HepG2 (cell line): ENCODE data around the gene WDR86.

ENCODE experiments used
- ETV6 ChIP-seq: sonication (generic); formaldehyde crosslinking; conservative IDR thresholded peaks from 2 replicates; pipeline ENCODE4 v1.4.0; 2020; ENCODE audit warnings: missing genetic modification reagents
- HDAC2 ChIP-seq: sonication (generic); formaldehyde crosslinking; IDR thresholded peaks from 2 replicates; pipeline ENCODE4 v1.4.0; 2020; ENCODE audit warnings: missing genetic modification reagents
- MYC ChIP-seq: sonication (generic); formaldehyde crosslinking; IDR thresholded peaks from 2 replicates; pipeline ENCODE4 v1.9.0; 2021; ENCODE audit warnings: missing genetic modification reagents, borderline replicate concordance
- POLR2A ChIP-seq, 2 experiments: IDR thresholded peaks; 2 replicates each; pipeline ENCODE4 v1.6.1; 2011; ENCODE audit warnings: low read depth in 2 of 2, low read length in 2 of 2, mild to moderate bottlenecking in 1 of 2, moderate library complexity in 1 of 2; ENCODE audit not compliant: insufficient read depth in 1 of 2
- U2AF1 ChIP-seq: fragments of 200-400 bp; formaldehyde crosslinking; optimal IDR thresholded peaks from 2 replicates; pipeline ENCODE3; 2017; ENCODE audit warnings: mild to moderate bottlenecking, low read depth, low read length
- ZFX ChIP-seq: sonication (generic); formaldehyde crosslinking; IDR thresholded peaks from 2 replicates; pipeline ENCODE4 v1.4.0; 2020; ENCODE audit warnings: mild to moderate bottlenecking, low read depth, missing genetic modification reagents, moderate library complexity

DNA sequence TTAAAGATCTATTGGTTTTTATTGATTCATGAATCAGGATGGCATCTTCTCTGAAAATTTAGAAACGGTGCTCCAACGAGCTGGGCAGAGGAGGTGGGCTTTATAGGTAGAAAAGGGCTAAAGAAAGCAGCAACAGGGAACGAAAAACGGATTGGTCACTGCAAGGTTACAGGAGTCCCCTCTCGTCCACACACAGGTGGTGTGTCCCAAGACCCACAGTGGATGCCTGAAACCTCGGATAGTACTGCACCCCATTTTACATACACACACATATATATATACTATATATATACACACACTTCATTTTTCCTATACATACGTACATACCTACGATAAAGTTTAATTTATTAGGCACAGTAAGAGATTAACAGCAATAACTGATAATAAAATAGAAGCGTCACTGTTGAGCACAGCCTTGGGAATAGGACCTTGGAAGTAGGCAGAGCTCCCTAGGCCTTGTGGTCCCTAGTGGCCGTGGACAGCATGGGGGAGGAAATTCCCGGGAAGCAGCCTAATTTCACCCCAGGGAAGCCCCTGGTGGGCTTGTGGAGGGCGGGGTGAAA is 69.0 kb downstream of the WDR86 start:
- TF ChIP-seq ETV6 (CRISPR knock-in tag) (no peak), MYC (CRISPR knock-in tag) (no peak), POLR2A (IDR thresholded peaks at IDR 0.05; ENCODE audit: insufficient read depth in 1 of 2, low read depth in 2 of 2, low read length in 2 of 2) (no peak), U2AF1 (no peak), ZFX (CRISPR knock-in tag) (no peak), HDAC2 (CRISPR knock-in tag) (no peak)
